PC-9 (cell line): Measurements from ENCODE around the gene DCD. TPM values are rescaled to one million over a fixed set of nuclear protein-coding genes. Genes with fewer than 3 reads are reported as not detected.

ENCODE experiments used
- BruUV-seq: library from RNA; stranded (reverse); fragments of 400-500 nt; replicated peaks from 2 replicates; lab custom pipeline; 2021; lab: Mats Ljungman, UMichigan
- CTCF ChIA-PET: fragments of 300-600 bp; sonication (Branson Sonifier 250); formaldehyde crosslinking; loops from one replicate; lab custom pipeline; 2022; ENCODE audit warnings: antibody characterized with exemption; lab: Charles Lee
- POLR2A ChIA-PET: fragments of 300-600 bp; sonication (Branson Sonifier 250); formaldehyde crosslinking; loops from one replicate; lab custom pipeline; 2022; ENCODE audit warnings: antibody characterized with exemption; ENCODE audit not compliant: unreplicated experiment; lab: Charles Lee
- DNase-seq, 2 experiments: peaks; one replicate each; pipeline versions ENCODE4 v3.0.0 to v3.0.0-alpha.2; 2015 to 2022; ENCODE audit warnings: mixed read lengths in 1 of 2
- H2AFZ ChIP-seq: fragments of 200-600 bp; sonication (generic); 2 replicates; pipeline ENCODE4 v1.8.1; 2017; ENCODE audit warnings: antibody characterized with exemption
- H3F3A ChIP-seq: fragments of 200-600 bp; sonication (generic); 2 replicates; pipeline ENCODE4 v1.8.1; 2017; ENCODE audit warnings: antibody characterized with exemption, mild to moderate bottlenecking, low read depth; ENCODE audit not compliant: insufficient read depth
- H3K27ac ChIP-seq: fragments of 200-600 bp; sonication (generic); 2 replicates; pipeline ENCODE4 v1.6.1; 2016; ENCODE audit warnings: mixed run types
- H3K27me3 ChIP-seq: fragments of 200-600 bp; sonication (generic); 2 replicates; pipeline ENCODE4 v1.6.1; 2016; ENCODE audit warnings: low read depth, mixed run types; ENCODE audit not compliant: insufficient read depth
- H3K36me3 ChIP-seq: fragments of 200-600 bp; sonication (generic); 2 replicates; pipeline ENCODE4 v1.6.1; 2016; ENCODE audit warnings: low read depth, mixed run types
- H3K4me1 ChIP-seq: fragments of 200-600 bp; sonication (generic); replicated peaks from 2 replicates; pipeline ENCODE4 v1.6.1; 2016; ENCODE audit warnings: mixed run types; ENCODE audit not compliant: insufficient read depth
- H3K4me2 ChIP-seq: fragments of 200-600 bp; sonication (generic); 2 replicates; pipeline ENCODE4 v1.6.1; 2017; ENCODE audit warnings: mixed run types
- H3K4me3 ChIP-seq: fragments of 200-600 bp; sonication (generic); 2 replicates; pipeline ENCODE4 v1.6.1; 2016; ENCODE audit warnings: mixed run types
- H3K79me2 ChIP-seq: fragments of 200-600 bp; sonication (generic); 2 replicates; pipeline ENCODE4 v1.6.1; 2017; ENCODE audit warnings: low read depth, mixed run types
- H3K9me2 ChIP-seq: fragments of 200-600 bp; sonication (generic); 2 replicates; pipeline ENCODE4 v1.8.1; 2017; ENCODE audit warnings: mild to moderate bottlenecking; ENCODE audit not compliant: insufficient read depth
- H3K9me3 ChIP-seq: fragments of 200-600 bp; sonication (generic); 2 replicates; pipeline ENCODE4 v1.8.1; 2016; ENCODE audit warnings: low read depth; ENCODE audit not compliant: insufficient read depth
- H4K20me1 ChIP-seq: fragments of 200-600 bp; sonication (generic); 2 replicates; pipeline ENCODE4 v1.8.1; 2017; ENCODE audit not compliant: insufficient read depth
- CTCF ChIP-seq: fragments of 200-600 bp; sonication (generic); conservative IDR thresholded peaks from 2 replicates; pipeline ENCODE4 v1.6.1; 2017; ENCODE audit warnings: mixed run types, antibody characterized with exemption, mild to moderate bottlenecking, moderate library complexity
- EZH2 ChIP-seq: fragments of 200-600 bp; sonication (generic); IDR thresholded peaks from 2 replicates; pipeline ENCODE4 v1.8.0; 2017; ENCODE audit warnings: antibody characterized with exemption, low read depth
- intact Hi-C: fragments of 100-400 bp; cut with micrococcal nuclease; formaldehyde crosslinking; loops from one replicate; pipeline ENCODE4 v1.10.0; 2022; ENCODE audit not compliant: unreplicated experiment
- total RNA-seq: library from RNA; stranded (reverse); gene quantifications from 2 replicates; pipeline ENCODE4 v1.2.3, GENCODE V29; 2021

Gene DCD
- total RNA-seq, 1 experiment from 2014 or later = not detected

GRCh38 chr12:54684636-54685630 lies 36.8 kb upstream of the DCD start:
- peaks cover 15% of the 10 kb centered on the region for H3K27me3 ChIP-seq
- H3F3A ChIP-seq = no peaks in the 10 kb centered on the region
- no peaks in the 10 kb centered on the region for H3K9me3 ChIP-seq
- no peak overlapping the region for H3K4me3 ChIP-seq
- no peaks in the 10 kb centered on the region for H3K36me3 ChIP-seq
- TF ChIP-seq CTCF (no peak), EZH2 (no peak)
- DNase-seq = no peak
- H4K20me1 ChIP-seq = no peaks in the 10 kb centered on the region
- no peaks in the 10 kb centered on the region for H3K4me1 ChIP-seq
- no peaks in the 10 kb centered on the region for H3K79me2 ChIP-seq
- no peaks in the 10 kb centered on the region for H3K9me2 ChIP-seq
- H3K4me2 ChIP-seq = no peak overlapping the region
- no TSS peak for BruUV-seq
- H2AFZ ChIP-seq = no peak overlapping the region
- ChIA-PET CTCF (no interaction called here), POLR2A (no interaction called here)
- intact Hi-C loops = no loop called here
- no peak overlapping the region for H3K27ac ChIP-seq

GRCh38 chr12:54683398-54683797 lies 35.2 kb upstream of the DCD start:
- TF ChIP-seq CTCF = no peak
- TF ChIP-seq EZH2 = no peak

GRCh38 chr12:54682674-54683073 lies 34.5 kb upstream of the DCD start:
- no peak overlapping the region for H3K4me2 ChIP-seq
- no TSS peak for BruUV-seq
- H2AFZ ChIP-seq = no peak overlapping the region
- no peaks in the 10 kb centered on the region for H3F3A ChIP-seq
- no peak overlapping the region for H3K4me3 ChIP-seq
- H4K20me1 ChIP-seq = no peaks in the 10 kb centered on the region
- TF ChIP-seq CTCF = no peak
- no peak for TF ChIP-seq EZH2
- no peaks in the 10 kb centered on the region for H3K9me3 ChIP-seq
- ChIA-PET POLR2A (no interaction called here), CTCF (no interaction called here)
- no peak for DNase-seq
- H3K4me1 ChIP-seq = no peaks in the 10 kb centered on the region
- peaks cover 23% of the 10 kb centered on the region for H3K27me3 ChIP-seq
- H3K79me2 ChIP-seq = no peaks in the 10 kb centered on the region
- H3K36me3 ChIP-seq = no peaks in the 10 kb centered on the region
- intact Hi-C loops = no loop called here
- H3K9me2 ChIP-seq = no peaks in the 10 kb centered on the region
- H3K27ac ChIP-seq = no peak overlapping the region

More at GRCh38 chr12:54683398-54683797, 35.2 kb upstream of the DCD start:
- Histone ChIP-seq H3K79me2 (no peaks in the 10 kb centered on the region), H3K9me2 (no peaks in the 10 kb centered on the region), H4K20me1 (no peaks in the 10 kb centered on the region), H3K9me3 (no peaks in the 10 kb centered on the region), H3F3A (no peaks in the 10 kb centered on the region), H3K4me2 (no peak overlapping the region), H2AFZ (no peak overlapping the region), H3K36me3 (no peaks in the 10 kb centered on the region), H3K27ac (no peak overlapping the region), H3K27me3 (peaks cover 17% of the 10 kb centered on the region), H3K4me3 (no peak overlapping the region), H3K4me1 (no peaks in the 10 kb centered on the region)
- BruUV-seq = no TSS peak
- CTCF ChIA-PET = no interaction called here
- no peak for DNase-seq
- intact Hi-C loops = no loop called here
- POLR2A ChIA-PET = no interaction called here
